ENCODE data around the gene NECAB3.

Gene NECAB3

GRCh38 chr20:33687993-33688937, 14.0 kb upstream of the NECAB3 start:
- Histone ChIP-seq H3K4me1 (ENCODE audit: control insufficient read depth in 1 of 2, insufficient read depth in 1 of 2, low read depth in 1 of 2, low read length in 1 of 2) (peaks cover 18 to 22% of the 10 kb centered on the region in 2 experiments), H3K27ac (no peak overlapping the region), H3K9me3 (no peaks in the 10 kb centered on the region), H3K27me3 (no peaks in the 10 kb centered on the region), H3K4me3 (ENCODE audit: low read depth in 1 of 2, low read length in 1 of 2) (no peak overlapping the region), H3K36me3 (no peaks in the 10 kb centered on the region)
- no peak for TF ChIP-seq CTCF (IDR thresholded peaks at IDR 0.05)

- no peak for TF ChIP-seq CTCF (IDR thresholded peaks at IDR 0.05)
- no peaks in the 10 kb centered on the region for H3K36me3 ChIP-seq
- H3K4me1 ChIP-seq (ENCODE audit: control insufficient read depth in 1 of 2, insufficient read depth in 1 of 2, low read depth in 1 of 2, low read length in 1 of 2), result peaks cover 18 to 22% of the 10 kb centered on the region in 2 experiments
- H3K27ac ChIP-seq, result no peak overlapping the region
- no peak overlapping the region for H3K4me3 ChIP-seq (ENCODE audit: low read depth in 1 of 2, low read length in 1 of 2)
- H3K9me3 ChIP-seq, result no peaks in the 10 kb centered on the region
- H3K27me3 ChIP-seq, result no peaks in the 10 kb centered on the region
These were observed 13.2 kb upstream of the NECAB3 start for GRCh38 chr20:33687370-33687915.

GRCh38 chr20:33686984-33687366, 12.7 kb upstream of the NECAB3 start:
- no peaks in the 10 kb centered on the region for H3K27me3 ChIP-seq
- no peaks in the 10 kb centered on the region for H3K9me3 ChIP-seq
- peak overlapping the region; percentile 25 for H3K27ac ChIP-seq
- TF ChIP-seq CTCF (IDR thresholded peaks at IDR 0.05), result no peak
- peaks cover 18 to 22% of the 10 kb centered on the region in 2 experiments for H3K4me1 ChIP-seq (ENCODE audit: control insufficient read depth in 1 of 2, insufficient read depth in 1 of 2, low read depth in 1 of 2, low read length in 1 of 2)
- peak overlapping the region; percentile 59 to 64 for H3K4me3 ChIP-seq (ENCODE audit: low read depth in 1 of 2, low read length in 1 of 2)
- no peaks in the 10 kb centered on the region for H3K36me3 ChIP-seq

GRCh38 chr20:33686100-33686983, 12.1 kb upstream of the NECAB3 start, which contains the start of gene E2F1:
TSS of gene E2F1 (minus strand) at chr20:33686385. CDS start at chr20:33686264, 121 bp downstream.
- Histone ChIP-seq H3K4me1 (ENCODE audit: control insufficient read depth in 1 of 2, insufficient read depth in 1 of 2, low read depth in 1 of 2, low read length in 1 of 2) (peaks cover 18 to 22% of the 10 kb centered on the region in 2 experiments), H3K27ac (peak within 1 kb of the TSS; percentile 33), H3K9me3 (no peaks in the 10 kb centered on the region), H3K27me3 (no peaks in the 10 kb centered on the region), H3K4me3 (ENCODE audit: low read depth in 1 of 2, low read length in 1 of 2) (peak within 1 kb of the TSS; percentile 59 to 64), H3K36me3 (no peaks in the 10 kb centered on the region)
- TF ChIP-seq CTCF (IDR thresholded peaks at IDR 0.05), result peak; percentile 53
